PC-9 (cell line): ENCODE results near the gene ACSL1.

Source experiments
- CTCF ChIP-seq: fragments of 200-600 bp; sonication (generic); conservative IDR thresholded peaks from 2 replicates; pipeline ENCODE4 v1.6.1; 2017; ENCODE audit warnings: mixed run types, antibody characterized with exemption, mild to moderate bottlenecking, moderate library complexity
- EZH2 ChIP-seq: fragments of 200-600 bp; sonication (generic); IDR thresholded peaks from 2 replicates; pipeline ENCODE4 v1.8.0; 2017; ENCODE audit warnings: antibody characterized with exemption, low read depth

- no peak for TF ChIP-seq CTCF
- TF ChIP-seq EZH2: no peak
Measured at GRCh38 chr4:184803874-184804273, 21.9 kb downstream of the ACSL1 start.
